PC-9 (cell line): ENCODE data around the gene XPO6.

Experiments
- EZH2 ChIP-seq: fragments of 200-600 bp; sonication (generic); IDR thresholded peaks from 2 replicates; pipeline ENCODE4 v1.8.0; 2017; ENCODE audit warnings: antibody characterized with exemption, low read depth
- TF ChIP-seq, protein P1 (sequence below): fragments of 200-600 bp; sonication (generic); conservative IDR thresholded peaks from 2 replicates; pipeline ENCODE4 v1.6.1; 2017; ENCODE audit warnings: mixed run types, antibody characterized with exemption, mild to moderate bottlenecking, moderate library complexity

DNA sequence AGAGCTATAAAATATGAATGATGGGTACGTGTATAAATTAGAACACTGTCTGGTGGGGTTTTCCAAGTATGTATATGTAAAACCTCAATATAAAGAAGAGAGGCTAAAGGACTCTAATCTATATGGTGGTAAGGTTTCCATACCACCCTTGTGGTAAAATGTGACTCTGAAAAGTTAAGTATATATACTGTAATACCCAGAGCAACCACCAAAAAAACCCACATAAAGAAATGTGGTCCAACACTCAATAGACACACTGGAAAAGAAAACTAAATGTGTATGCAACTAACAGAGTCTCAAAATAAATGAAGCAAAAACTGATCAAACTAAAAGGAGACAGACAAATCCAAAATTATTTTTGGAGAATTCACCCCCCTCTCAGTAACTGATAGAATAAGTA, 72.2 kb downstream of the XPO6 start:
- no peak for TF ChIP-seq EZH2
- TF ChIP-seq, protein P1, sequence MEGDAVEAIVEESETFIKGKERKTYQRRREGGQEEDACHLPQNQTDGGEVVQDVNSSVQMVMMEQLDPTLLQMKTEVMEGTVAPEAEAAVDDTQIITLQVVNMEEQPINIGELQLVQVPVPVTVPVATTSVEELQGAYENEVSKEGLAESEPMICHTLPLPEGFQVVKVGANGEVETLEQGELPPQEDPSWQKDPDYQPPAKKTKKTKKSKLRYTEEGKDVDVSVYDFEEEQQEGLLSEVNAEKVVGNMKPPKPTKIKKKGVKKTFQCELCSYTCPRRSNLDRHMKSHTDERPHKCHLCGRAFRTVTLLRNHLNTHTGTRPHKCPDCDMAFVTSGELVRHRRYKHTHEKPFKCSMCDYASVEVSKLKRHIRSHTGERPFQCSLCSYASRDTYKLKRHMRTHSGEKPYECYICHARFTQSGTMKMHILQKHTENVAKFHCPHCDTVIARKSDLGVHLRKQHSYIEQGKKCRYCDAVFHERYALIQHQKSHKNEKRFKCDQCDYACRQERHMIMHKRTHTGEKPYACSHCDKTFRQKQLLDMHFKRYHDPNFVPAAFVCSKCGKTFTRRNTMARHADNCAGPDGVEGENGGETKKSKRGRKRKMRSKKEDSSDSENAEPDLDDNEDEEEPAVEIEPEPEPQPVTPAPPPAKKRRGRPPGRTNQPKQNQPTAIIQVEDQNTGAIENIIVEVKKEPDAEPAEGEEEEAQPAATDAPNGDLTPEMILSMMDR = 0 out of 2 replicates have a peak, but pooled peaks have one; percentile 11
